Measurements from ENCODE around the gene LTB4R2. TPM values are rescaled to one million over a fixed set of nuclear protein-coding genes. Genes with fewer than 3 reads are reported as not detected.

Gene LTB4R2
- total RNA-seq, 1 donor from 2014 or later: 9.3 TPM

- FAIRE-seq: no peak
- Mint-ChIP-seq H3K9me3 (ENCODE audit: unreplicated experiment) (no peaks in the 10 kb centered on the region), H3K4me1 (ENCODE audit: low read depth, unreplicated experiment) (peaks cover 7% of the 10 kb centered on the region), H3K27ac (ENCODE audit: unreplicated experiment) (peak within 1 kb of the TSS; percentile 93), H3K4me3 (ENCODE audit: unreplicated experiment) (peak within 1 kb of the TSS; percentile 92), H3K36me3 (ENCODE audit: low read depth, unreplicated experiment) (peaks cover 19% of the 10 kb centered on the region), H3K27me3 (ENCODE audit: low read depth, unreplicated experiment) (no peaks in the 10 kb centered on the region)
- peaks cover 5% of the 10 kb centered on the region for H3K4me1 ChIP-seq (ENCODE audit: insufficient read depth, low read length)
- no peaks in the 10 kb centered on the region for H3K9me3 ChIP-seq (ENCODE audit: insufficient read depth, low read depth, low read length)
- peak; percentile 74 for DNase-seq (ENCODE audit: low read depth)
- peaks cover 7% of the 10 kb centered on the region for H3K36me3 ChIP-seq (ENCODE audit: insufficient read depth, low read length)
- no peaks in the 10 kb centered on the region for H3K27me3 ChIP-seq (ENCODE audit: insufficient read depth, low read length)
- no peaks in the 10 kb centered on the region for H4K20me1 ChIP-seq (ENCODE audit: insufficient read depth, low read length)
- peak; percentile 27 for TF ChIP-seq CTCF (IDR thresholded peaks at IDR 0.05; ENCODE audit: insufficient read depth, low read depth, low read length)
- no peak for TF ChIP-seq EZH2 (IDR thresholded peaks at IDR 0.05; ENCODE audit: insufficient read depth, low read length)
- peak within 1 kb of the TSS; percentile 93 for H2AFZ ChIP-seq (ENCODE audit: low read depth, low read length)
- H3K9ac ChIP-seq (ENCODE audit: low read length): peak within 1 kb of the TSS; percentile 94
- peak within 1 kb of the TSS; percentile 92 for H3K27ac ChIP-seq (ENCODE audit: low read depth, low read length)
- H3K79me2 ChIP-seq (ENCODE audit: insufficient read depth, low read length): no peaks in the 10 kb centered on the region
- H3K4me2 ChIP-seq (ENCODE audit: low read length): peak within 1 kb of the TSS; percentile 94
- H3K4me3 ChIP-seq (ENCODE audit: insufficient read depth, low read depth, low read length): peak within 1 kb of the TSS; percentile 82
These were observed 38.7 kb upstream of the LTB4R2 start, which contains the start of gene RABGGTA for GRCh38 chr14:24271134-24271833. Gene RABGGTA (minus strand): TSS chr14:24271597. CDS start chr14:24271115, 482 bp downstream.

- no peaks in the 10 kb centered on the region for H3K27me3 ChIP-seq (ENCODE audit: insufficient read depth, low read length)
- H3K4me1 Mint-ChIP-seq (ENCODE audit: low read depth, unreplicated experiment): peaks cover 7% of the 10 kb centered on the region
- peaks cover 17% of the 10 kb centered on the region for H3K36me3 Mint-ChIP-seq (ENCODE audit: low read depth, unreplicated experiment)
- TF ChIP-seq CTCF (IDR thresholded peaks at IDR 0.05; ENCODE audit: insufficient read depth, low read depth, low read length) (no peak), EZH2 (IDR thresholded peaks at IDR 0.05; ENCODE audit: insufficient read depth, low read length) (no peak)
- no peaks in the 10 kb centered on the region for H3K9me3 Mint-ChIP-seq (ENCODE audit: unreplicated experiment)
- peak overlapping the region; percentile 71 for H3K27ac Mint-ChIP-seq (ENCODE audit: unreplicated experiment)
- no peaks in the 10 kb centered on the region for H3K27me3 Mint-ChIP-seq (ENCODE audit: low read depth, unreplicated experiment)
- FAIRE-seq (no peak), DNase-seq (ENCODE audit: low read depth) (no peak)
- H3K79me2 ChIP-seq (ENCODE audit: insufficient read depth, low read length): no peaks in the 10 kb centered on the region
- peaks cover 1% of the 10 kb centered on the region for H4K20me1 ChIP-seq (ENCODE audit: insufficient read depth, low read length)
- H3K4me3 ChIP-seq (ENCODE audit: insufficient read depth, low read depth, low read length): peak overlapping the region; percentile 82
- peak overlapping the region; percentile 93 for H2AFZ ChIP-seq (ENCODE audit: low read depth, low read length)
- H3K4me3 Mint-ChIP-seq (ENCODE audit: unreplicated experiment): peak overlapping the region; percentile 85
- peaks cover 7% of the 10 kb centered on the region for H3K36me3 ChIP-seq (ENCODE audit: insufficient read depth, low read length)
- H3K27ac ChIP-seq (ENCODE audit: low read depth, low read length): peak overlapping the region; percentile 92
- H3K4me2 ChIP-seq (ENCODE audit: low read length): peak overlapping the region; percentile 94
- H3K9ac ChIP-seq (ENCODE audit: low read length): peak overlapping the region; percentile 94
- H3K9me3 ChIP-seq (ENCODE audit: insufficient read depth, low read depth, low read length): no peaks in the 10 kb centered on the region
- peaks cover 5% of the 10 kb centered on the region for H3K4me1 ChIP-seq (ENCODE audit: insufficient read depth, low read length)
These were observed 38.1 kb upstream of the LTB4R2 start for GRCh38 chr14:24271834-24272263.

- no peak overlapping the region for H3K4me3 ChIP-seq (ENCODE audit: insufficient read depth, low read depth, low read length)
- no peak for TF ChIP-seq EZH2 (IDR thresholded peaks at IDR 0.05; ENCODE audit: insufficient read depth, low read length)
- no peak for TF ChIP-seq CTCF (IDR thresholded peaks at IDR 0.05; ENCODE audit: insufficient read depth, low read depth, low read length)
- no peaks in the 10 kb centered on the region for H3K79me2 ChIP-seq (ENCODE audit: insufficient read depth, low read length)
- Mint-ChIP-seq H3K4me3 (ENCODE audit: unreplicated experiment) (peak overlapping the region; percentile 85), H3K4me1 (ENCODE audit: low read depth, unreplicated experiment) (peaks cover 7% of the 10 kb centered on the region), H3K27ac (ENCODE audit: unreplicated experiment) (no peak overlapping the region), H3K36me3 (ENCODE audit: low read depth, unreplicated experiment) (peaks cover 17% of the 10 kb centered on the region), H3K9me3 (ENCODE audit: unreplicated experiment) (no peaks in the 10 kb centered on the region), H3K27me3 (ENCODE audit: low read depth, unreplicated experiment) (no peaks in the 10 kb centered on the region)
- H3K4me2 ChIP-seq (ENCODE audit: low read length): no peak overlapping the region
- DNase-seq (ENCODE audit: low read depth) (no peak), FAIRE-seq (no peak)
- H3K9ac ChIP-seq (ENCODE audit: low read length): no peak overlapping the region
- no peak overlapping the region for H2AFZ ChIP-seq (ENCODE audit: low read depth, low read length)
- peaks cover 6% of the 10 kb centered on the region for H4K20me1 ChIP-seq (ENCODE audit: insufficient read depth, low read length)
- no peaks in the 10 kb centered on the region for H3K9me3 ChIP-seq (ENCODE audit: insufficient read depth, low read depth, low read length)
- peaks cover 5% of the 10 kb centered on the region for H3K4me1 ChIP-seq (ENCODE audit: insufficient read depth, low read length)
- no peak overlapping the region for H3K27ac ChIP-seq (ENCODE audit: low read depth, low read length)
- H3K27me3 ChIP-seq (ENCODE audit: insufficient read depth, low read length): no peaks in the 10 kb centered on the region
- H3K36me3 ChIP-seq (ENCODE audit: insufficient read depth, low read length): peaks cover 7% of the 10 kb centered on the region
These were observed 37.5 kb upstream of the LTB4R2 start for GRCh38 chr14:24272467-24272866.

Measured in astrocyte (in vitro differentiated cells and primary cell).